HG03135 (cell line): Measurements from ENCODE around the gene FKBP4.
A peak's percentile ranks its signal among the peaks of the same experiment; 100 is the strongest.

Experiments
- ATAC-seq: cut with Tn5 transposase; IDR thresholded peaks from one replicate; pipeline ENCODE4 v1.9.1; 2021; ENCODE audit warnings: mild to moderate bottlenecking, moderate library complexity; ENCODE audit not compliant: unreplicated experiment

FKBP4 gene

DNA sequence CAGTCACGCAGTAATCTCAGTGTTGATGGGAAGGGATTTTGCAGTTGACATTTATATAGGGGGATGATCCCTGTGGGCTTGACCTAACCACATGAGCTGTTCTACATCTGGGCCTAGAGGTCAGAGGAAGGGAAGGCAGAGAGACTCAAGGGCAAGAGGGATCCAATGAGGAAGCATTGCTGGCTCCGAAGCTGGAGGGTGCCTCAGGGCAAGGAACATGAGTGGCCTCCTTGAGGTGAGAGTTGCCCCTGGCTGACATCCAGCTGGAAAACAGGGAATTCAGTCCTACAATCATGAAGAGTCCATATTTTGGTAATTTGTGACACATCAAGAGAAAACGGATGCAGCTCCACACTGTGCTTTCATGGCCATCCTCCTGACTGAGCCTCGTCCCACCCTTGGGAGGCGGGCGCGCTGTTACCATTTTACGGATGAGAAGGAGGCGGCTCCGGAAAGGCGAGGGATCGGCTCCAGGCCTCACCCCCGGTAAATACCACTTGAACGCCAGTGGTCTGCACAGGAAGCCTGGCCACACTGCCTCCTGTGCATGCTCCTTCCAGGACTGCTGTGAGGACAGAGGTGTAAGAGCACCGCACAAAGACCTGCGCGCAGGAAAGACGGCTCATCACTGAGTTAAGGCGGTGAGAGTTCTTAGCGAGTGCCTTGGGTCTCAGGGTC is 18.5 kb upstream of the FKBP4 start:
- ATAC-seq: no peak

DNA sequence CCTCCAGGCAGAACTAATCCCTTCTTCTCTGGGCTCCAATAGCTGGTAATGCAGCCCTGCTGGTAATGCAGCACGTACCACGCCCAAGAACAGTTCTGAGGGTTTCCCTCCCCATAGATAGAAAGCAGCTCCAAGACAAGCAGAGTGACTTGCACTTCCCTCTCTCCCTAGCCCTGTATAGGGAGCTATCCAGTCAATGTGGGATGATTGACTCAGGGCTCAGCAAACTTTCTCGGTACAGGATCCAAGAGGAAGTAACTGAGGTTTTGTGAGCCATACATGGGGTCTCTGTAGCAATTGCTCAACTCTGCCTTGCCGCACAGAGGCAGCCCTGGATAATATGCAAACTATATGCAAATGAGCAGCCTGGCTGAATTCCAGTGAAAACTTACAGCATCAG is 15.5 kb upstream of the FKBP4 start:
- no peak for ATAC-seq

GRCh38 chr12:2783936-2784600 is 10.7 kb upstream of the FKBP4 start:
- no peak for ATAC-seq

- no peak for ATAC-seq
These were observed 9.8 kb upstream of the FKBP4 start for GRCh38 chr12:2785017-2785416.

GRCh38 chr12:2791089-2791488 is 3.7 kb upstream of the FKBP4 start:
- ATAC-seq: no peak

DNA sequence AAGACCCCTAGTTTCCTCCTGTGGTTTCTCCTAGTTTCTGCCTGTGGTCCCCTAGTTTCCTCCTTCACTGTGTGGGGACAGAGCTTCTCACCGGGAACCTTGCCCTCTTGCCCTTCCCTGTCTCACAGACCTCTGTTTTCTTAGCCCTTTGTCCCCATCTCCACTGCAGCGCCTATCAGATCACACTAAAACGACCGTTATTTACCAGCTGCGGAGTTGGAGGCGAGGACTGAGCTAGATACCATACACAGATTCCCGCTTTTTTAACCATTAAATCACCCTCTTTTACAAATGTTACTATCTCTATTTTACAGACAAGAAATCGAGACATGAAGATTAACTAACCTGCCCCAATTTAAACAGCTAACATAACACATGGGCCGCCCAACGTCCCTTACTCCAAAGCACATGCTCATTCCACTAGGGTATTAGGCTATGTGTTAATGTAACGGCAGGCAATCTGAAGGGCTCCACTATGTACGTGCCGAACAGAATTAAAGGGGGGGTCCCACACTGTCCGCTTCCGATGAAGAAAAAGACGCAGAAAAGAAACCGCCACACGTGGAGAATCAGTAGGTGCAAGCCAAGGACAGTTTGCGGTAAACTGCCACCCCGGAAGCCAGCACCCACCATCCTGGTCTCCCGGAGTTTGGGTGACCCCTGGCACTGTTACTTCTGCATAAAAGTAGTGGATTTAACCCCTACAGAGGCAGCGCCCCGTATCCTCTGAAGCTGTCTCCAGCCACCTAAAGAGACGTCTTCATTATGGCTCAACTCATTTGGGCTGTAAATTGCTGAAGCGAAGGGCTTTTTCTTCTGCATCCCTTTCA is 1.9 kb upstream of the FKBP4 start:
- no peak for ATAC-seq

GRCh38 chr12:2793561-2793960 is 1.2 kb upstream of the FKBP4 start:
- ATAC-seq: no peak

DNA sequence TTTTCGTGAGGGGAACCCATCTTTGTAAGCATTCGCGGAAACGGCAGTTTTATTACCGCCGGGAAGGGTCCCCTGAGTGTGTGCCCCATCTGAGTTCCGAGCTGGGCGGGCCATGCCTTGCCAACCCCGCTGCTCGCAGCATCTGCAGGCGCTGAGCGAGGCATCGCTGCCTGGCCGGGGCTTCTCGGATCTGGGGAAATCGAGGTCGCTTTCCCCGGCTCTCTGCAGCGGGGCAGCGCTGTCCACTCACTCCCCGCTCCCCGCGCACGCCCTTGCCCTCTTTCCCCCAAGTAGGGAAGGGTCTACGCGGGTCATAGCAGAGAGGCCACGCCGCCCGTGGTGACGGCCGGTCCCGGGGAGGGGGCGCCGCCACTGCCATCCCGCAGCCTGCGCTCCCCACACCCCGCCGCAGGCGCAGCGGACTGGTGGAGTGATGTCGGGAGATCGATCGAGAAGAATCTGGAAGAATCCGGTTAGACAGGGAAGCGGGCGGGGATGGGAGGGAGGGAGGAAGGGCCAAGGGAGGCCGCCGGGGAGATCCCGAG is 507 bp upstream of the FKBP4 start:
- ATAC-seq: peak; percentile 5

DNA sequence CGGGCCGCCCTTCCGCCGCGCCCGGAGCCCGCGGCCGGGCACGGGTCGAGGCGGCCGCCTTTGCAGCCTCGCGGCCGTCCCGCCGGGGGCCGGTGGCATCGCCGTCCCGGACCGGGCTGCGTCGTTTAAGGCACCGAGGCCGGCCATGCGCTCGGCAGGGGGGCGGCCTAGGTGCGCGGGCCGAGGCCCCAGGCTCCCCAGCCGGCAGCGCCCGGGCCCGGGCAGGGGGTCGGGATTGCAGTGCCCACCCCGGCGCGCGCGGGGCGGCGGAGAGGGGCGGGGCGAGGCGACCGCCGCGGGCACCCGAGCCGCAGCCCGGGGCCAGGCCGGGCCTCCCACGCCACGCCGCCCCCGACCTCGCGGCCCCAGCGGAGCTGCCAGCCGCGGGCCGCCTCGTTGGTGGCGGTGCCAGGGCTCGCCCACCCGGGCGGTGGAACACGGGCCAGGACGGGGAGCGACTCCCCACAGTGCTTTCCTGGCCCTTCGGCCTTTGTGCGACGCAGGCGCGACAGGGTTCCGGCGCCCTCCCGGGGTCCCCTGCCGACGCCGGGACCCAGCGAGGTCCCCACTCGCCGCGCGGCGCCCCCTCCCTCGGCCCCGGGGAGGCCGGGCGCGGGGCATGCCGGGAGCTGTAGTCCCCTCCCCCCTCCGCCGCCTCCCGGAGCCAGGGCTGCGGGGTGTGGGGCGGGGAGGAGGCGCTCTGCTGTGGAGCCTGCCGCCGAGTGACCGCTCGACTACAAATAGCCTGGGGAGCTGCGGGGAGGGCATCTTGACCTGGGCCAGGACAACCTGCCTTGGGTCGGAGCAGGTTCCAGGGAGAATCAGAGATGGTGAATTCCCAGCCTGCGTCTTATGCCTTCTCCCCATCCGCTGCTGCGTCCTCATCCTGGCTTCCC is 769 bp downstream of the FKBP4 start:
- peak; percentile 71 for ATAC-seq

DNA sequence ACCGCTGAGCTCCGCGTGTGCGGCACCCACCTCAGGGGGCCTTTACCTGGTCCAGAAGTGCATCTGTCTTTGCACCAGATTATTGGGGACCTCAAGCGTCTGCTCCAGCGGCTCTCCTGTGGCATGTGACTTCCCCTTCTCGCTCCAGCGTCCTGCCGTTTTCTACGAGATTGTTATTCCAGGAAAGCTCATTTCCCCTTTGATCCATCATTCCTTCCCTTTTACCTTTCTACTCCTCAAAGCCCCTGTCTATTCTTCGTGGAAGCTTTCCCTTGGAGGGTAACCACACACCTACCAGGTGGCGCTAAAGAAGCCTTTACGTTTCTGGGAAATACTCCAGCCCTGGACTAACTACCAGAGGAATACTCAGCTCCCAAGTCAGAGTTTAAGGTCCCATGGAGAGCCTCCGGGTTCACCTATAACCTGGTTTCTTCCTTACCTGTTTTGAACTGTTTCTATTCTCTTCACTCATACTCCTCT is 1.5 kb downstream of the FKBP4 start:
- no peak for ATAC-seq

GRCh38 chr12:2797721-2798418 is 3.1 kb downstream of the FKBP4 start:
- ATAC-seq: no peak

GRCh38 chr12:2800046-2800570 is 5.3 kb downstream of the FKBP4 start:
- ATAC-seq: no peak

DNA sequence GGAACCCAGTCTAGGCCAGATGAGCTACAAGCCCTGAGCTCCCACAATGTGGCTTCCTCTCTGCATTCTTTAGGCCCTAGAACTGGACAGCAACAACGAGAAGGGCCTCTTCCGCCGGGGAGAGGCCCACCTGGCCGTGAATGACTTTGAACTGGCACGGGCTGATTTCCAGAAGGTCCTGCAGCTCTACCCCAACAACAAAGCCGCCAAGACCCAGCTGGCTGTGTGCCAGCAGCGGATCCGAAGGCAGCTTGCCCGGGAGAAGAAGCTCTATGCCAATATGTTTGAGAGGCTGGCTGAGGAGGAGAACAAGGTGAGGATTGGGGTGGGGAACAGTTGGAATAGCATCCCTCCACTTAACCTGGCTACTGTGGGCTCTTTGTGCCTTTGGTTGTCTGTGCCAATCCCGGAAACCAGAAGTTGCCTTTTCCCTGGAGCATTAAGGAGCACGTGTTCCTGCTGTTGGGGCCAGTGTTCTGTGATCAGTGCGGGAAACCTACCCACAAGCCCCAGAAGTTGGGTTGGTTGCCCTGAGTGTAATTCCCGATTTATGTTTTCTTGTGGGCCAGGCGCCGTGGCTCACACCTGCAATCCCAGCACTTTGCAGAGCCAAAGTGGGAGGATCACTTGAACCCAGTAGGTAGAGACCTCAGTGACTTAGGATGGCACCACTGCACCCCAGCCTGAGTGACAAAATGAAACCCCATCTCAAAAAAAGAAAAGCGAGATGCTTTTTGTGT is 6.4 kb downstream of the FKBP4 start:
- ATAC-seq: no peak

DNA sequence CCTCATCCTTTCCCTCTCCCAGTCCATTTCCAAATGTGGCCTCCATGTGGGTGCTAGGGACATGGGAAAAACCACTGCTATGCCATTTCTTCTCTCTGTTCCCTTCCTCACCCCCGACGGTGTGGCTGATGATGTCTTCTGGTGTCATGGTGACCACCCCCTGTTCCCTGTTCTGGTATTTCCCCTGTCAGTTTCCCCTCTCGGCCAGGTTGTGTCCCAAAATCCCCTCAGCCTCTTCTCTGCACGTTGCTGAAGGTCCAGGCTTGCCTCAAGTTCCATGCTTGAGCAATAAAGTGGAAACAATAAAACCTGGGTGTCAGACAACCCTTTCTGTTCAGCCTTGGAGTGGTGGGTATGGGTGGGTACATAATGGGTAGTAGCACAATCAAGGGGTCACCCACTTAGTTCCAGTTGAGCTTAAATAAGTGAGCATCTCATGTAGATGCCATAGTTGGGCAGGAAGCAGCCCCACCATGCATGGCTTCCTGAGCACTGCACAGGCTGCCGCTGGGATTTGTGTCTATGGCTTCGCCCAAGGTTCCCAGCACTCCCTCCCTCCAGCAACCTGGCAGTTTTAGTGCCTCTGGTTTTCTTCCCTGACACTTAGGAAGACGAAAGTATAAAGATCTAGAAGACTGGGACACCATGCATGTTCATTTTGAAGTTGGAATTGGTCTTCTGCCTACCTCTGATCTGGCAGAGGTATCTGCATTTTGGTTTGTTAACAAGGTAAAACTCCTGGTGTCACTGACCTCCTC is 9.0 kb downstream of the FKBP4 start:
- ATAC-seq: no peak

DNA sequence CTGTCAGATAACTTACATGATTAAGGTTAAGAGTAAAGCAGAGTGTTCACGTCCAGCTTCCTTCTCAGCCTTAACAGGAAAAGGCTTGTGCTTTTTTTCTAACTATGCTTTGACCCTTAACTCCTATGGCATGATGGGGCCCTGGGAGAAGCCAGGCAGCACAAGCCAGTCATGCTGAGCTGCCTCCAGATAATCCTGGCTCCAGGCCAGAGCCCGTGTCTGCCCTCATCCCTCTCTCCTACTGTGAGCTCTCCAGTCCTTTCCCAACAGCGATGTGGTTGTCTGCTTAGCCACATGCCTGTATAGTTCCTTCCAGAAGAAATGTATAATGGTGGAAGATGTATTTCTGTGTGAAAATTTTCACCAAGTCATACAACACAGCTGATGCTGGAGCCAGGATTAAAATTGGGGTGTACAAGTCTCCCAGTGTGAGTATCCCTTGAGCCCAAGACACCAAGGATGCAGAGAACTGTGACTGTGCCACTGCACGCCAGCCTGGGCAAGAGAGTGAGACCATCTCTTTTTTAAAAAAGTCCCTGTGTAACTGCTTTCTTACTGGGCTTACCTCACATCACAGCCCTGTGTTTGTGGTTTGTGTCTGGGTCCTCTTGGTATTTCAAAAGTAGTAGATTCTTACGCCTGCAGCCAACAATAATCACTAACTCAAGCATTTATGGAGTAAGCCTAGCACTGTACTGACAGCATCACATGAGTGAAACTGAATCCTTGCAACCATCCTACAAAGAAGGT is 9.8 kb downstream of the FKBP4 start:
- ATAC-seq: no peak

GRCh38 chr12:2805143-2805520 is 10.4 kb downstream of the FKBP4 start:
- ATAC-seq: no peak

- ATAC-seq: no peak
These were observed 11.9 kb downstream of the FKBP4 start for GRCh38 chr12:2806700-2807099.

GRCh38 chr12:2811801-2812200 is 17.0 kb downstream of the FKBP4 start:
- ATAC-seq: no peak
